ENCODE data around the gene TPGS1.

TPGS1 gene

DNA sequence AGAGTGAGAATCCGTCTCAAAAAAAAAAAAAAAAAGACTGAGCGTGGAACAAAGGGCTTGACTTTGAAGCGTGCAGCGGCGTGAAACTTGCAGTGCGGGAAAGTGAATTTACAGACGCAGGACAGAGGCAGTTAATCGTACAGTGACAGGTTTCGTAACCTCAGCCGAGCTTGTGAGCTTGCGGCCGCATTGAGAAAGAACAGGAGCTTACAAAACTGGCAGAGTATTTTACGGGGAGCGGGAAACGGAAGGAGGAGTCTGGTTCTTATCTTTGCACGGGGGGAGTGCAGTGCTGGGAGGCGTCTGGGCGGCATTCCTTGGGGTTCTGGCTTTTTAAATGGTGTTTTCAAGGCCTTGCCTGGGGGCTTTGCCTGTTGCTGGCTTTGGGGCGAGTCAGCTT lies 59.1 kb downstream of the TPGS1 start:
- TF ChIP-seq, protein P1, sequence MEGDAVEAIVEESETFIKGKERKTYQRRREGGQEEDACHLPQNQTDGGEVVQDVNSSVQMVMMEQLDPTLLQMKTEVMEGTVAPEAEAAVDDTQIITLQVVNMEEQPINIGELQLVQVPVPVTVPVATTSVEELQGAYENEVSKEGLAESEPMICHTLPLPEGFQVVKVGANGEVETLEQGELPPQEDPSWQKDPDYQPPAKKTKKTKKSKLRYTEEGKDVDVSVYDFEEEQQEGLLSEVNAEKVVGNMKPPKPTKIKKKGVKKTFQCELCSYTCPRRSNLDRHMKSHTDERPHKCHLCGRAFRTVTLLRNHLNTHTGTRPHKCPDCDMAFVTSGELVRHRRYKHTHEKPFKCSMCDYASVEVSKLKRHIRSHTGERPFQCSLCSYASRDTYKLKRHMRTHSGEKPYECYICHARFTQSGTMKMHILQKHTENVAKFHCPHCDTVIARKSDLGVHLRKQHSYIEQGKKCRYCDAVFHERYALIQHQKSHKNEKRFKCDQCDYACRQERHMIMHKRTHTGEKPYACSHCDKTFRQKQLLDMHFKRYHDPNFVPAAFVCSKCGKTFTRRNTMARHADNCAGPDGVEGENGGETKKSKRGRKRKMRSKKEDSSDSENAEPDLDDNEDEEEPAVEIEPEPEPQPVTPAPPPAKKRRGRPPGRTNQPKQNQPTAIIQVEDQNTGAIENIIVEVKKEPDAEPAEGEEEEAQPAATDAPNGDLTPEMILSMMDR (IDR thresholded peaks at IDR 0.05; ENCODE audit: low read depth, low read length), result no peak
- no peak overlapping the region for H3K4me3 ChIP-seq (ENCODE audit: low read depth, low read length)

DNA sequence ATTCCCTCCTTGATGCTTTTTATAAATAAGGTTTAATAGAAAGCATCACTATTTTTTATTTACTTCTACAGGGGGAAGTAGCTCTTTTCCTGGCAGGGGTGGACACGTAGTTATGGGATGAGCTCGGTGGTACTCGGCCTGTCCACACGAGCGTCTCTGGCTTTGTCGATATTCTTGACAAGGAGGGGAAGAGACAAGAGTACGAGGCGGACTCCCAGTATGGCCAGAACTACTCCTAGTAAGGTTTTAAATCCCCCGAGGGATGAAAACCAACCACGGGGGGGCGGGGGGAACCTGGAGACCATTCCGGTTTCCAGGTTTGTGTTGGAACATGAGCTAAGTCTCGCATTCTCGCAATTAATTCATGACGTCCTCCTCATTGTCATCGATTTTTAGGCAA lies 59.5 kb downstream of the TPGS1 start:
- TF ChIP-seq, protein P1 (IDR thresholded peaks at IDR 0.05; ENCODE audit: low read depth, low read length), result no peak
- no peak overlapping the region for H3K4me3 ChIP-seq (ENCODE audit: low read depth, low read length)

GRCh38 chr19:567296-567900 lies 60.1 kb downstream of the TPGS1 start:
- TF ChIP-seq, protein P1 (IDR thresholded peaks at IDR 0.05; ENCODE audit: low read depth, low read length), result no peak
- H3K4me3 ChIP-seq (ENCODE audit: low read depth, low read length), result no peak overlapping the region

All from WI38 (cell line).